ENCODE data around the gene NSD1.
"Not testable (repeated sequence)": the region's sequence is repeated elsewhere in the genome, so short reads cannot be mapped to it uniquely, and the experiment has no call there.

Gene NSD1

DNA sequence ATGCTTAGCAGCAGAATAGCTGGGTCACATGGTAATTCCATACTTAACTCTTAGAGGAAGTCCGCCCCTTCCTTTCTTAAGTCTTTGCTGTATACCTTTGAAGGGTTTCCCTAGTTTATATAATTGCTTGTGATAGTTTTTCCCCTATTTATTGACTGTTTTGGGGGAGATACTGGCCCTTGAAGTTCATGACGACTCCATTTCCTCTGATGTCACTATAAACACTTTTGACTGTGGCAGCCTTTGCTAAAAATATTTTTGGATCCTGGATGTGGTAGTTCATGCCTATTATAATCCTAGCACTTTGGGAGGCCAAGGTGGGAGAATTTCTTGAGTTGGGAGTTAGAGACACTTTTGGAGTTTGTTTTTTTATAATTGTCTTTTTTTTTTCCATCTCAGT is 38.4 kb downstream of the NSD1 start:
- Mint-ChIP-seq H3K36me3 (ENCODE audit: low read depth) (peaks cover 76% of the 10 kb centered on the region), H3K27ac (no peak overlapping the region), H3K9me3 (no peaks in the 10 kb centered on the region), H3K27me3 (ENCODE audit: low read depth, poor library complexity) (peaks cover 5% of the 10 kb centered on the region), H3K4me3 (no peak overlapping the region), H3K4me1 (peaks cover 7% of the 10 kb centered on the region)
- no peak for DNase-seq
- TF ChIP-seq, protein P1, sequence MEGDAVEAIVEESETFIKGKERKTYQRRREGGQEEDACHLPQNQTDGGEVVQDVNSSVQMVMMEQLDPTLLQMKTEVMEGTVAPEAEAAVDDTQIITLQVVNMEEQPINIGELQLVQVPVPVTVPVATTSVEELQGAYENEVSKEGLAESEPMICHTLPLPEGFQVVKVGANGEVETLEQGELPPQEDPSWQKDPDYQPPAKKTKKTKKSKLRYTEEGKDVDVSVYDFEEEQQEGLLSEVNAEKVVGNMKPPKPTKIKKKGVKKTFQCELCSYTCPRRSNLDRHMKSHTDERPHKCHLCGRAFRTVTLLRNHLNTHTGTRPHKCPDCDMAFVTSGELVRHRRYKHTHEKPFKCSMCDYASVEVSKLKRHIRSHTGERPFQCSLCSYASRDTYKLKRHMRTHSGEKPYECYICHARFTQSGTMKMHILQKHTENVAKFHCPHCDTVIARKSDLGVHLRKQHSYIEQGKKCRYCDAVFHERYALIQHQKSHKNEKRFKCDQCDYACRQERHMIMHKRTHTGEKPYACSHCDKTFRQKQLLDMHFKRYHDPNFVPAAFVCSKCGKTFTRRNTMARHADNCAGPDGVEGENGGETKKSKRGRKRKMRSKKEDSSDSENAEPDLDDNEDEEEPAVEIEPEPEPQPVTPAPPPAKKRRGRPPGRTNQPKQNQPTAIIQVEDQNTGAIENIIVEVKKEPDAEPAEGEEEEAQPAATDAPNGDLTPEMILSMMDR (IDR thresholded peaks at IDR 0.05), result no peak

DNA sequence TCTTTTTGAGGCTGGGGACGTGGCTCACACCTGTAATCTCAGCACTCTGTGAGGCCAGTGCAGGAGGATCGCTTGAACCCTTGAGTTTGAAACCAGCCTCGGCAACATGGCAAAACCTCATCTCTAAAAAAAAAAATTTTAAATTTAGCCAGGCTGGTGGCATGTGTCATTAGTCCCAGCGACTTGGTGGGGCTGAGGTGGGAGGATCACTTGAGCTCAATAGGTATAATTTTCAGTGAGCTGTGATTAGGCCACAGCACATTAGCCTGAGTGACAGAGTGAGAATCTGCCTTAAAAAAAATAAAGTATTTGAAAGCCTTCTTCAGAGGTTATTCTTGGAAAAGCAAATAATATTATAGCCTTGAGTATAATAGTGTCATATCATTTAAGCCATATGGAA is 41.8 kb downstream of the NSD1 start:
- DNase-seq, result no peak
- Mint-ChIP-seq H3K4me1 (peaks cover 13% of the 10 kb centered on the region), H3K36me3 (ENCODE audit: low read depth) (peaks cover 55% of the 10 kb centered on the region), H3K4me3 (no peak overlapping the region), H3K9me3 (no peaks in the 10 kb centered on the region), H3K27ac (no peak overlapping the region), H3K27me3 (ENCODE audit: low read depth, poor library complexity) (peaks cover 5% of the 10 kb centered on the region)
- TF ChIP-seq, protein P1 (IDR thresholded peaks at IDR 0.05), result no peak

DNA sequence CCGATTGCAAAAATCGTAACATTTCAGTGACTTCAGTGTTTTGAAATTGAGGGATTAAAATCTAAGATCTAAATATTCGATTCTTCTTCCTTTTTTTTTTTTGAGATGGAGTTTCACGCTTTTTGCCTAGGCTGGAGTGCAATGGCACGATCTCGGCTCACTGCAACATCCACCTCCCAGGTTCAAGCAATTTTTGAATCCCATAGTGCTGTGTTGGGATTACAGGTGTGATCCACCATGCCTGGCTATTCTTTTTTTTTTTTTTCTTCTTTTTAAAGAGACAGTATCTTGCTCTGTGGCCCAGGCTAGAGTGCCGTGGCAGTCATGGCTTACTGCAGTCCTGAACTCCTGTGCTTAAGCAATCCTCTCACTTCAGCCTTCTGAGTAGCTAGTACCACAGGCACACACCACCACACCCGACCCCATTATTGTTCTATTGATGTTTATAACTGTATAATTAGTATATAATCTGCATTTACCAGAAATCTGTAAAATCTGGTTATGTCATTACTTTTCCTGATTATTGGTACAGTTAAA is 42.7 kb downstream of the NSD1 start:
- H3K9me3 Mint-ChIP-seq, result no peaks in the 10 kb centered on the region
- H3K4me3 Mint-ChIP-seq, result no peak overlapping the region
- peaks cover 13% of the 10 kb centered on the region for H3K4me1 Mint-ChIP-seq
- DNase-seq, result no peak
- peaks cover 3% of the 10 kb centered on the region for H3K27me3 Mint-ChIP-seq (ENCODE audit: low read depth, poor library complexity)
- TF ChIP-seq, protein P1 (IDR thresholded peaks at IDR 0.05), result no peak
- H3K36me3 Mint-ChIP-seq (ENCODE audit: low read depth), result peaks cover 51% of the 10 kb centered on the region
- H3K27ac Mint-ChIP-seq, result peak overlapping the region; percentile 69

DNA sequence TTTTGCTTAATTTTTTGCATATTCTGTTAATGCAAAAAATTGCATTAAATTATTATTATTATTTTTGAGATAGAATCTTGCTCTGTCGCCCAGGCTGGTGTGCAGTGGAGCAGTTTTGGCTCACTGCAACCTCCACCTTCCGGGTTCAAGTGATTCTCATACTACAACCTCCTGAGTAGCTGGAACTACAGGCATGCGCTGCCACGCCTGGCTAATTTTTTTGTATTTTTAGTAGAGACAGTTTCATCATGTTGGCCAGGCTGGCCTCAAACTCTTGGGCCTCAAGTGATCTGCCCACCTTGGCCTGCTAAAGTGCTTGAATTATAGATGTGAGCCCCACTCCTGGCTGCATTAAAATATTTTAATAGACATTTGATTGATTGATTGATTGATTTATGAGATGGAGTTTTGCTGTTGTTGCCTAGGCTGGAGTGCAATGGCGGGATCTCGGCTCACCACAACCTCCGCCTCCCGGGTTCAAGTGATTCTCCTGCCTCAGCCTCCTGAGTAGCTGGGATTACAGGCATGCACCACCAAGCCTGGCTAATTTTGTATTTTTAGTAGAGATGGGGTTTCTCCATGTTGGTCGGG is 44.4 kb downstream of the NSD1 start:
- not testable (repeated sequence) for H3K9me3 Mint-ChIP-seq; H3K27me3 Mint-ChIP-seq (ENCODE audit: low read depth, poor library complexity); H3K27ac Mint-ChIP-seq; H3K4me3 Mint-ChIP-seq; DNase-seq
- H3K4me1 Mint-ChIP-seq, result peaks cover 13% of the 10 kb centered on the region
- H3K36me3 Mint-ChIP-seq (ENCODE audit: low read depth), result peaks cover 43% of the 10 kb centered on the region

DNA sequence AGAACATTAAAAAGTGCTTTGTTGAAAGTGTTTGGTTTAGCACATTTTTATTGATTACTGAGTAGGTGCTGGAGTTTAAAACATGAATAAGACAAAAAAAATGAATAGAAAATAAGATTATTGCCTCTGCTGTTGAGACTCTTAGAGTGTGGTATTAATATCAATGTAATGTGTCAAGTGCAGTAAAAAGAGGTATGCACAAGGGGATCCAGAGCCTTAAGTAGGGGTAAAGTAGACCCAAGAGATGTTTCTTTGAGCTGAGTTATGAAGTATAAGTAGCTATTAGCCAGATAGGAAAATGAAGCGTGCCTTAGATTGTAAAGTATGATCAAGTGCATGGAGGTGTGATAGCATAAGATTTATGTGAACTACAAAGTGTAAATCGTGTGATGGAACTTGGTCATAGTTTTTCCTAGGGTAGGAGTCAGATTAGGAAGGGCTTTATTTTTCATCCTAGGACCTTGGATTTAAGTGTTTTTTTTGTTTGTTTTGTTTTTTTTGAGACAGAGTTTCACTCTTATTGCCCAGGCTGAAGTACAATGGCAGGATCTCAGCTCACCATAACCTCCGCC is 45.2 kb downstream of the NSD1 start:
- TF ChIP-seq, protein P1 (IDR thresholded peaks at IDR 0.05), result no peak
- Mint-ChIP-seq H3K27me3 (ENCODE audit: low read depth, poor library complexity) (peaks cover 3% of the 10 kb centered on the region), H3K36me3 (ENCODE audit: low read depth) (peaks cover 39% of the 10 kb centered on the region), H3K9me3 (no peaks in the 10 kb centered on the region), H3K4me1 (peaks cover 13% of the 10 kb centered on the region), H3K4me3 (no peak overlapping the region), H3K27ac (peak overlapping the region; percentile 48)
- DNase-seq, result no peak

DNA sequence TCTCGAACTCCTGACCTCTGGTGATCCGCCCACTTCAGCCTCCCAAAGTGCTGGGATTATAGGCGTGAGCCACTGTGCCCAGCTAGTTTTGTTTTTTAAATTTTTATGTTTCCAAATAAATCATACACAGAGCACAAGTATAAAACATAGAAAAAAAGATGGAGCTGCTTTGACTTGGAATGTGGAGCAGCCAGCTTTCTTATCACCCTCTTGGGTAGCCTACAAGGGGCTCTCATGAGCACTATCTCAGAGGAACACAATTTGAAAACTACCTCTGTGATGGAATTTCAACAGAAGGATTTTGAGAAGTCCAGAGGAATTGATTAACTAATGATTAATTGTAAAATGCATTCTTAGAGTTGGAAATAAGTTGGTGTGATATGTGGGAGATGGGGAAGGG is 45.9 kb downstream of the NSD1 start:
- Mint-ChIP-seq H3K9me3 (no peaks in the 10 kb centered on the region), H3K36me3 (ENCODE audit: low read depth) (peaks cover 38% of the 10 kb centered on the region), H3K27me3 (ENCODE audit: low read depth, poor library complexity) (peaks cover 3% of the 10 kb centered on the region), H3K27ac (peak overlapping the region; percentile 30), H3K4me3 (no peak overlapping the region), H3K4me1 (peaks cover 13% of the 10 kb centered on the region)
- DNase-seq, result no peak
- TF ChIP-seq, protein P1 (IDR thresholded peaks at IDR 0.05), result no peak

All from nephron progenitor cell (in vitro differentiated cells).